ENCODE measurements around the gene DDX24.

DDX24 gene

GRCh38 chr14:94051779-94052178 is 29.2 kb downstream of the DDX24 start:
- Histone ChIP-seq H3K36me3 (ENCODE audit: control insufficient read depth, insufficient read depth, low read length) (peaks cover 16% of the 10 kb centered on the region), H3K27ac (ENCODE audit: low read depth, low read length) (no peak overlapping the region), H3K4me3 (ENCODE audit: low read length) (no peak overlapping the region), H2BK120ac (ENCODE audit: low read depth, low read length) (no peak overlapping the region), H2AK5ac (ENCODE audit: low read length) (no peak overlapping the region), H3K56ac (ENCODE audit: low read length) (peak overlapping the region; percentile 25), H2BK15ac (replicated peaks; ENCODE audit: low read depth) (no peak overlapping the region), H3K18ac (ENCODE audit: low read length) (no peak overlapping the region), H3K79me1 (ENCODE audit: low read length) (no peaks in the 10 kb centered on the region), H3K27me3 (ENCODE audit: insufficient read depth, low read length, poor library complexity) (no peaks in the 10 kb centered on the region), H3K23ac (ENCODE audit: low read length) (no peak overlapping the region), H3K4me2 (ENCODE audit: low read length) (no peak overlapping the region), H4K5ac (ENCODE audit: low read length) (no peak overlapping the region), H4K8ac (ENCODE audit: low read depth, low read length) (no peak overlapping the region), H3K4ac (ENCODE audit: low read depth, low read length) (no peak overlapping the region), H3K9ac (ENCODE audit: low read length) (no peak overlapping the region), H3K79me2 (ENCODE audit: control insufficient read depth, insufficient read depth, low read length) (no peaks in the 10 kb centered on the region), H3K4me1 (ENCODE audit: control insufficient read depth, low read depth, low read length) (no peaks in the 10 kb centered on the region), H2BK5ac (ENCODE audit: low read length) (no peak overlapping the region)
- WGBS (ENCODE audit: extremely low coverage, insufficient coverage, low lambda C conversion rate) = no CpG with 5 or more reads among the region's 3 CpGs
- DNase-seq = no peak

GRCh38 chr14:94051115-94051514 is 29.9 kb downstream of the DDX24 start:
- Histone ChIP-seq H4K5ac (ENCODE audit: low read length) (no peak overlapping the region), H3K23ac (ENCODE audit: low read length) (no peak overlapping the region), H3K27me3 (ENCODE audit: insufficient read depth, low read length, poor library complexity) (no peaks in the 10 kb centered on the region), H3K9ac (ENCODE audit: low read length) (no peak overlapping the region), H3K79me1 (ENCODE audit: low read length) (no peaks in the 10 kb centered on the region), H3K4me1 (ENCODE audit: control insufficient read depth, low read depth, low read length) (no peaks in the 10 kb centered on the region), H2AK5ac (ENCODE audit: low read length) (no peak overlapping the region), H3K4me3 (ENCODE audit: low read length) (no peak overlapping the region), H3K56ac (ENCODE audit: low read length) (no peak overlapping the region), H3K4me2 (ENCODE audit: low read length) (no peak overlapping the region), H4K8ac (ENCODE audit: low read depth, low read length) (no peak overlapping the region), H3K18ac (ENCODE audit: low read length) (no peak overlapping the region), H2BK5ac (ENCODE audit: low read length) (no peak overlapping the region), H3K79me2 (ENCODE audit: control insufficient read depth, insufficient read depth, low read length) (no peaks in the 10 kb centered on the region), H3K27ac (ENCODE audit: low read depth, low read length) (no peak overlapping the region), H2BK15ac (replicated peaks; ENCODE audit: low read depth) (no peak overlapping the region), H3K4ac (ENCODE audit: low read depth, low read length) (no peak overlapping the region), H2BK120ac (ENCODE audit: low read depth, low read length) (no peak overlapping the region), H3K36me3 (ENCODE audit: control insufficient read depth, insufficient read depth, low read length) (peaks cover 18% of the 10 kb centered on the region)
- DNase-seq = peak; percentile 46
- WGBS (ENCODE audit: extremely low coverage, insufficient coverage, low lambda C conversion rate) = no CpG with 5 or more reads among the region's 9 CpGs

- Histone ChIP-seq H3K4ac (ENCODE audit: low read depth, low read length) (no peak overlapping the region), H2BK15ac (replicated peaks; ENCODE audit: low read depth) (no peak overlapping the region), H3K27ac (ENCODE audit: low read depth, low read length) (no peak overlapping the region), H2BK120ac (ENCODE audit: low read depth, low read length) (no peak overlapping the region), H3K9ac (ENCODE audit: low read length) (no peak overlapping the region), H3K18ac (ENCODE audit: low read length) (no peak overlapping the region), H3K36me3 (ENCODE audit: control insufficient read depth, insufficient read depth, low read length) (peaks cover 21% of the 10 kb centered on the region), H3K27me3 (ENCODE audit: insufficient read depth, low read length, poor library complexity) (no peaks in the 10 kb centered on the region), H2BK5ac (ENCODE audit: low read length) (no peak overlapping the region), H3K4me1 (ENCODE audit: control insufficient read depth, low read depth, low read length) (no peaks in the 10 kb centered on the region), H3K23ac (ENCODE audit: low read length) (no peak overlapping the region), H3K4me2 (ENCODE audit: low read length) (no peak overlapping the region), H3K56ac (ENCODE audit: low read length) (no peak overlapping the region), H3K4me3 (ENCODE audit: low read length) (no peak overlapping the region), H4K5ac (ENCODE audit: low read length) (no peak overlapping the region), H2AK5ac (ENCODE audit: low read length) (no peak overlapping the region), H3K79me1 (ENCODE audit: low read length) (no peaks in the 10 kb centered on the region), H3K79me2 (ENCODE audit: control insufficient read depth, insufficient read depth, low read length) (no peaks in the 10 kb centered on the region), H4K8ac (ENCODE audit: low read depth, low read length) (no peak overlapping the region)
- WGBS (ENCODE audit: extremely low coverage, insufficient coverage, low lambda C conversion rate) = no CpG with 5 or more reads among the region's 6 CpGs
- DNase-seq = no peak
These were observed 30.6 kb downstream of the DDX24 start for GRCh38 chr14:94050231-94050880.

- no peak overlapping the region for H3K4me2 ChIP-seq (ENCODE audit: low read length)
- H3K18ac ChIP-seq (ENCODE audit: low read length) = no peak overlapping the region
- H3K4me1 ChIP-seq (ENCODE audit: control insufficient read depth, low read depth, low read length) = no peaks in the 10 kb centered on the region
- no peak overlapping the region for H3K9ac ChIP-seq (ENCODE audit: low read length)
- H3K4ac ChIP-seq (ENCODE audit: low read depth, low read length) = no peak overlapping the region
- no peak for DNase-seq
- H2BK15ac ChIP-seq (replicated peaks; ENCODE audit: low read depth) = no peak overlapping the region
- no peak overlapping the region for H2BK120ac ChIP-seq (ENCODE audit: low read depth, low read length)
- H3K27me3 ChIP-seq (ENCODE audit: insufficient read depth, low read length, poor library complexity) = no peaks in the 10 kb centered on the region
- H2BK5ac ChIP-seq (ENCODE audit: low read length) = no peak overlapping the region
- no peak overlapping the region for H4K5ac ChIP-seq (ENCODE audit: low read length)
- H3K79me1 ChIP-seq (ENCODE audit: low read length) = no peaks in the 10 kb centered on the region
- no peak overlapping the region for H3K4me3 ChIP-seq (ENCODE audit: low read length)
- H3K23ac ChIP-seq (ENCODE audit: low read length) = no peak overlapping the region
- no peak overlapping the region for H3K56ac ChIP-seq (ENCODE audit: low read length)
- H2AK5ac ChIP-seq (ENCODE audit: low read length) = no peak overlapping the region
- no peak overlapping the region for H3K27ac ChIP-seq (ENCODE audit: low read depth, low read length)
- no CpG with 5 or more reads among the region's 2 CpGs for WGBS (ENCODE audit: extremely low coverage, insufficient coverage, low lambda C conversion rate)
- H4K8ac ChIP-seq (ENCODE audit: low read depth, low read length) = no peak overlapping the region
- H3K36me3 ChIP-seq (ENCODE audit: control insufficient read depth, insufficient read depth, low read length) = peaks cover 25% of the 10 kb centered on the region
- no peaks in the 10 kb centered on the region for H3K79me2 ChIP-seq (ENCODE audit: control insufficient read depth, insufficient read depth, low read length)
These were observed 31.4 kb downstream of the DDX24 start for GRCh38 chr14:94049625-94050023.

GRCh38 chr14:94048691-94049624 is 32.0 kb downstream of the DDX24 start:
- peaks cover 22% of the 10 kb centered on the region for H3K36me3 ChIP-seq (ENCODE audit: control insufficient read depth, insufficient read depth, low read length)
- H3K79me2 ChIP-seq (ENCODE audit: control insufficient read depth, insufficient read depth, low read length) = no peaks in the 10 kb centered on the region
- no peak for DNase-seq
- no peak overlapping the region for H2AK5ac ChIP-seq (ENCODE audit: low read length)
- no peak overlapping the region for H3K4me2 ChIP-seq (ENCODE audit: low read length)
- H4K5ac ChIP-seq (ENCODE audit: low read length) = no peak overlapping the region
- H3K4me3 ChIP-seq (ENCODE audit: low read length) = no peak overlapping the region
- H3K4ac ChIP-seq (ENCODE audit: low read depth, low read length) = no peak overlapping the region
- no peak overlapping the region for H2BK5ac ChIP-seq (ENCODE audit: low read length)
- no peak overlapping the region for H4K8ac ChIP-seq (ENCODE audit: low read depth, low read length)
- no peak overlapping the region for H3K27ac ChIP-seq (ENCODE audit: low read depth, low read length)
- H3K9ac ChIP-seq (ENCODE audit: low read length) = no peak overlapping the region
- H3K56ac ChIP-seq (ENCODE audit: low read length) = no peak overlapping the region
- no peaks in the 10 kb centered on the region for H3K4me1 ChIP-seq (ENCODE audit: control insufficient read depth, low read depth, low read length)
- H3K27me3 ChIP-seq (ENCODE audit: insufficient read depth, low read length, poor library complexity) = no peaks in the 10 kb centered on the region
- H3K79me1 ChIP-seq (ENCODE audit: low read length) = no peaks in the 10 kb centered on the region
- no peak overlapping the region for H2BK15ac ChIP-seq (replicated peaks; ENCODE audit: low read depth)
- H3K23ac ChIP-seq (ENCODE audit: low read length) = no peak overlapping the region
- no peak overlapping the region for H3K18ac ChIP-seq (ENCODE audit: low read length)
- no CpG with 5 or more reads among the region's 10 CpGs for WGBS (ENCODE audit: extremely low coverage, insufficient coverage, low lambda C conversion rate)
- H2BK120ac ChIP-seq (ENCODE audit: low read depth, low read length) = no peak overlapping the region

Measured in mesendoderm (in vitro differentiated cells).